AML-193 (cell line): ENCODE data around the gene ITLN2.
"Not testable (repeated sequence)": the region's sequence is repeated elsewhere in the genome, so short reads cannot be mapped to it uniquely, and the experiment has no call there.

ENCODE experiments used
- DNase-seq, 2 experiments: peaks; one replicate each; lab custom pipeline; 2025; lab: John Stamatoyannopoulos, UW

ITLN2 gene

GRCh38 chr1:160905617-160905989, 49.0 kb downstream of the ITLN2 start:
- no peak for DNase-seq

DNA sequence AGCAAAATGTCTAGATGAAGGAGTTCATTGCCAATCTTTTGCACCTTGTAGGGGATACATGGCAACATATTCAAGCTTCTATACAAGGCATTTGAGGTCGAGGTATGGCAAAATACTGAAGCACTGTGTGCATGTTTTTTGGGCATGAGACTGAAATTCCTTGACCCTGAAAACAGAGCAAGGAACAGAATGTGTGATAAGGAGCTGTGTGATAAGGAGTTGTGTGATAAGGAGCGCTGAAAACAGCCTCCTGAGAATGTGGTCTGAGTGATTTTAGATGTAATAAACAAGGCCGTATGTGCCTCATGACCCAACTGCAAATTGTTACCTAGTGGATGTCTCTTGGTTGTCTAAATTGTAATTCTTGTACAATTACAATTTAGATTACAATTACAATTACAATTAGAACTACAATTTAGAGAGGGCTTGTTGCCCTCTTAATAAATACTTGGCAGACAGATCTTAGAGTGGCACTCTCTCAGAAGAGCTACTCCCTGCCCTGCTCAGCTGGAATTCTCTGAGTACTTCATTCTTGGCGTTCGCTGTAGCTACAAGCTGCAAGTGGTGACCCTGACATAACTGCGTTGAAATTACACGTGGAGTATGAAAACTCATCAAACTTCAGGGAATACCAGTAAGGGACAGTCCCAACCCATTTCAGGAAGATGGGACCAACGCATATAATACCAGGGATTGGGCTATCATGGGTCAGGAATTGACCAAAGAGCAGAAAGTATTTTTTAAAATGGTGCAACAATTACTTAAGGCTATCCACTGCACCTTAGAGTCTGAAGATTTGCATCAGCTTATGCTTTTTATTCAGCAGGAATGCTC, 49.6 kb downstream of the ITLN2 start:
- DNase-seq, result no peak

DNA sequence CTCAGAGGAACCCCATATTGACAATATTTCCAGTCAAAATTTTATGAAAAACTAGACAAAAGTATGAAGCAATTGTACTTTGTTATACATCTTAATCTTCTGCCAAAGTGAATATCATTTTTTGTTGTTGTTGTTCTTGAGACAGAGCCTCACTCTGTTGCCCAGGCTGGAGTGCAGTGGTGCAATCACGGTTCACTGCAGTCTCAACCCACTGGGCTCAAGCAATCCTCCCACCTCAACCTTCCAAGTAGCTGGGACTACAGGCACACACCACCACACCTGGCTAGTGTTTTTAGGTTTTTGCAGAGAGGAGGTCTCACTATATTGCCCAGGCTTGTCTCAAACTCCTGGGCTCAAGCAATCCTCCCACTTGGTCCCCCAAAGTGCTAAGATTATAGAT, 52.4 kb downstream of the ITLN2 start:
- DNase-seq, result not testable (repeated sequence)

GRCh38 chr1:160901768-160902167, 52.8 kb downstream of the ITLN2 start:
- no peak for DNase-seq

DNA sequence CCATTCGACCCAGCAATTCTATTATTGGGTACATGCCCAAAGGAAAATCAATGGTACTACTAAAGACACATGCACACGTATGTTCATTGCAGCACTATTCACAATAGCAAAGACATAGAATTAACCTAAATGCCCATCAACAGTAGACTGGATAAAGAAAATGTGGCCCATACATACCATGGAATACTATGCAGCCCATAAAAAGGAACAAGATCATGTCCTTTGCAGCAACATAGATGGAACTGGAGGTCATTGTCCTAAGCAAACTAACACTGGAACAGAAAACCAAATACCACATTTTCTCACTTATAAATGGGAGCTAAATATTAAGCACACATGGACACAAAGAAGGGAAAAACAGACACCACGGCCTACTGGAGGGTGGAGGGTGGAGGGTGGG, 53.9 kb downstream of the ITLN2 start:
- not testable (repeated sequence) for DNase-seq
